ENCODE measurements around the gene GRAMD4.
"Not testable (repeated sequence)": the region's sequence is repeated elsewhere in the genome, so short reads cannot be mapped to it uniquely, and the experiment has no call there.

GRAMD4 gene

DNA sequence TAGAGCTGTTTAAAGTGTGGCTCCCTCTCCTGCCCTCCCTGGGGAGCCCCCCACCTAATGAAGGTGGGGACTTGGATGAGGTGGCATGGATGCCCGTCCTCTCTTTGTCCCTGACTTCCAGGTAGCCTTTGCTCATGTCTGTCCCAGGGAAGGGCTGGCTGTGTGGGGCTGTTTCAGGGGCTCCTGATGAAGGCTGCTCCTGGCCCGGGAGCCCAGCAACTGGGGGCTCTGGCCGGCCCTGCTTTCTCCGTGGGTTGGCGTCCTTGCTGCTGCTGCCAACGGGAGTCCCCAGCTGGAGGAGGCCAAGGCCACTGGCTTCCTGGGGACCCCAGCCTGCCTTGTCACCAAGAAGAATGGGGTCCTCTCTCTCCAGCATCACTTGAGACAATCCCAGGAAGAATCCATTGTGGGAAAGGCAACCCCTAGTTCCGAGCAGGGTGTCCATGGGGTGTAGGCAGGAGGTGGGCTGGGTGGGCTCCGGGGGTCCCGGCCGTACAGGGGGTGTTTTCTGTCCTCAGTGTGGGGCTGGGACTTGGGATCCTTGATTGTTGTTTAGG is 13.2 kb downstream of the GRAMD4 start:
- DNase-seq (ENCODE audit: low read depth), result no peak
- TF ChIP-seq, protein P1, sequence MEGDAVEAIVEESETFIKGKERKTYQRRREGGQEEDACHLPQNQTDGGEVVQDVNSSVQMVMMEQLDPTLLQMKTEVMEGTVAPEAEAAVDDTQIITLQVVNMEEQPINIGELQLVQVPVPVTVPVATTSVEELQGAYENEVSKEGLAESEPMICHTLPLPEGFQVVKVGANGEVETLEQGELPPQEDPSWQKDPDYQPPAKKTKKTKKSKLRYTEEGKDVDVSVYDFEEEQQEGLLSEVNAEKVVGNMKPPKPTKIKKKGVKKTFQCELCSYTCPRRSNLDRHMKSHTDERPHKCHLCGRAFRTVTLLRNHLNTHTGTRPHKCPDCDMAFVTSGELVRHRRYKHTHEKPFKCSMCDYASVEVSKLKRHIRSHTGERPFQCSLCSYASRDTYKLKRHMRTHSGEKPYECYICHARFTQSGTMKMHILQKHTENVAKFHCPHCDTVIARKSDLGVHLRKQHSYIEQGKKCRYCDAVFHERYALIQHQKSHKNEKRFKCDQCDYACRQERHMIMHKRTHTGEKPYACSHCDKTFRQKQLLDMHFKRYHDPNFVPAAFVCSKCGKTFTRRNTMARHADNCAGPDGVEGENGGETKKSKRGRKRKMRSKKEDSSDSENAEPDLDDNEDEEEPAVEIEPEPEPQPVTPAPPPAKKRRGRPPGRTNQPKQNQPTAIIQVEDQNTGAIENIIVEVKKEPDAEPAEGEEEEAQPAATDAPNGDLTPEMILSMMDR (IDR thresholded peaks at IDR 0.05; ENCODE audit: low read length, missing control alignments), result no peak

GRCh38 chr22:46634011-46634699 is 14.0 kb downstream of the GRAMD4 start:
- TF ChIP-seq, protein P1 (IDR thresholded peaks at IDR 0.05; ENCODE audit: low read length, missing control alignments), result no peak
- no peak overlapping the region for H3K4me3 ChIP-seq (replicated peaks; ENCODE audit: low read depth, low read length)
- DNase-seq (ENCODE audit: low read depth), result no peak

More for the DNA sequence above, 13.2 kb downstream of the GRAMD4 start:
- H3K4me3 ChIP-seq (replicated peaks; ENCODE audit: low read depth, low read length), result no peak overlapping the region

DNA sequence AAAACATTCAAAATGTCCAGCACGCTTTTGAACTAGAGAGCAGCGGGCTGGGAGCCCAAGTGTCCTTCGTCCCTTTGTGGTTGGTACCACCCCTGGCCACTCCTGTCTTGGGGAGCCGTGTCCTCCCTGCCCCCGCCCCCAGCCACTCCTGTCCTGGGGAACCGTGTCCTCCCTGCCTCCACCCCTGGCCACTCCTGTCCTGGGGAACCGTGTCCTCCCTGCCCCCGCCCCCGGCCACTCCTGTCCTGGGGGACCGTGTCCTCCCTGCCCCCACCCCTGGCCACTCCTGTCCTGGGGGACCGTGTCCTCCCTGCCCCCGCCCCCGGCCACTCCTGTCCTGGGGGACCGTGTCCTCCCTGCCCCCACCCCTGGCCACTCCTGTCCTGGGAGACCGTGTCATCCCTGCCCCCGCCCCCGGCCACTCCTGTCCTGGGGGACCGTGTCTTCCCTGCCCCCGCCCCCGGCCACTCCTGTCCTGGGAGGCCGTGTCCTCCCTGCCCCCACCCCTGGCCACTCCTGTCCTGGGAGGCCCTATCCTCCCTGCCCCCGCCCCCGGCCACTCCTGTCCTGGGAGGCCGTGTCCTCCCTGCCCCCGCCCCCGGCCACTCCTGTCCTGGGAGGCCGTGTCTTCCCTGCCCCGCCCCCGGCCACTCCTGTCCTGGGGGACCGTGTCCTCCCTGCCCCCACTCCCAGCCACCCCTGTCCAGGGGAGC is 14.9 kb downstream of the GRAMD4 start:
- DNase-seq (ENCODE audit: low read depth), result peak; percentile 39
- H3K4me3 ChIP-seq (replicated peaks; ENCODE audit: low read depth, low read length), result not testable (repeated sequence)

DNA sequence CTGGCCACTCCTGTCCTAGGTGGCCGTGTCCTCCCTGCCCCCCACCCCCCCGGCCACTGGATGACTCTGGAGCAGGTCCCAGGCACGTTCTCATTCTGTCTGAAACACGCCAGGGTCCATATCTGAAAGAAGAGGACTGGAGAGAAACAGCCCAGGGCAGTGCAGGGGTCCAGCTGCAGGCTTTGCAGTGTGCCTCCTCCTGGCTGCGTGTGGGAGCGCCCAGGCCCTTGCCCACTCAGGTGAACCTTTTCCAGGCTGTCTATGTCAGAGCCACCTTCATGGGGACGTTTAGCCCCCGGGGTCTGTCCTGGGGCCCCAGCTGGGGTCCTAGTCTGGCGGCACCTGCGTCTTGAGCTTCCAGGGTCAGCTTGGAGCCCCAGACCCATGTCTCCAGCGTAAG is 15.6 kb downstream of the GRAMD4 start:
- TF ChIP-seq, protein P1 (IDR thresholded peaks at IDR 0.05; ENCODE audit: low read length, missing control alignments), result no peak
- no peak for DNase-seq (ENCODE audit: low read depth)
- no peak overlapping the region for H3K4me3 ChIP-seq (replicated peaks; ENCODE audit: low read depth, low read length)

DNA sequence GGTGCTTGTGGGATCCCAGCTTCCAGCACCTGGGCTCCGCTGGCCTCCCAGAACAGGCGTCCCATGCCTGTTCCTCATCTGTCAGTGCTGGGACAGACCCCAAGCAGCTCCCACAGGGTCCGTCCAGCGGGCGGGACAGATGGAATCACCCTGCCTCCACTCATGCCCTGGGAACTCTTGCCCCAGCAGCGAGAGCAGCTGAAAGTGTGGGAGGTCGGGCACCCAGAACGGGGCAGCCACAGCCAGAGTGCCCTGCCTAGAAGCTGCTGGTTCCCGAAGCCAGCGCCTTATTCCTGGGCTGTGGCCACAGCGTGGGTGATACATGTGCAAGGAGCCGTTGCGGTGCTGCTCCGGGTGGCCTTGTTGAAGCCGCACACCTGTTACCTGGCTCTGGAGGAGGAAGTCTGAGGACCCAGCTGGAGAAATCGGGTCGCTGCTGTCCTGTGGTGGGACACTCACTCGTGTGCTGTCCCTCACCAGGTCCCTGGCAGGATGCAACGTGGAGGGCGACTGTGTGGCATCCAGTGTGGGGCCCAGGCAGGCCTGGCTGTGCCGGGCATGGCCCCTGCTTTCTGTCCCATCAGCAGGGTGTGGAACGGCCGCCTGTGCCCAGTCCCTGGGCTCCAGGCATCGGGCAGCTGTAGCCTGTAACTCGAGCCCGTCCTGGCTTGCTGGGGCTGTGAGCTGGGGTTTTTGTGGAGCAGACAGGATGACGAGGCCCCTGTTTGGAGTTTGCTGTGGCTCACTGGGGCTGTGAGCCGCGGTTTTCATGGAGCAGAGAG is 16.2 kb downstream of the GRAMD4 start:
- H3K4me3 ChIP-seq (replicated peaks; ENCODE audit: low read depth, low read length), result no peak overlapping the region
- TF ChIP-seq, protein P1 (IDR thresholded peaks at IDR 0.05; ENCODE audit: low read length, missing control alignments), result no peak
- no peak for DNase-seq (ENCODE audit: low read depth)

GRCh38 chr22:46637711-46638600 is 17.8 kb downstream of the GRAMD4 start:
- TF ChIP-seq, protein P1 (IDR thresholded peaks at IDR 0.05; ENCODE audit: low read length, missing control alignments), result no peak
- no peak overlapping the region for H3K4me3 ChIP-seq (replicated peaks; ENCODE audit: low read depth, low read length)
- DNase-seq (ENCODE audit: low read depth), result no peak
